Hepatocyte (in vitro differentiated cells): ENCODE data around the gene CASP4. TPM values are rescaled to one million over a fixed set of nuclear protein-coding genes. Genes with fewer than 3 reads are reported as not detected.

ENCODE experiments used
- DNase-seq: peaks from one replicate; pipeline ENCODE4 v3.0.0-alpha.2; 2016; ENCODE audit warnings: low spot score
- H2AFZ ChIP-seq: fragments of 200-600 bp; sonication (generic); 2 replicates; pipeline ENCODE4 v1.6.0; 2016; ENCODE audit warnings: antibody characterized with exemption, mild to moderate bottlenecking
- H3K27ac ChIP-seq: fragments of 200-600 bp; sonication (generic); 2 replicates; pipeline ENCODE4 v1.5.1; 2016; ENCODE audit warnings: mild to moderate bottlenecking
- H3K27me3 ChIP-seq: fragments of 200-600 bp; sonication (generic); 2 replicates; pipeline ENCODE4 v1.6.1; 2016
- H3K36me3 ChIP-seq: fragments of 200-600 bp; sonication (generic); replicated peaks from 2 replicates; pipeline ENCODE4 v1.5.1; 2016; ENCODE audit warnings: low read depth; ENCODE audit not compliant: insufficient read depth
- H3K4me1 ChIP-seq: fragments of 200-600 bp; sonication (generic); 2 replicates; pipeline ENCODE4 v1.5.1; 2016; ENCODE audit warnings: mild to moderate bottlenecking, moderate library complexity; ENCODE audit not compliant: insufficient read depth
- H3K4me2 ChIP-seq: fragments of 200-600 bp; sonication (generic); 2 replicates; pipeline ENCODE4 v1.6.0; 2016
- H3K4me3 ChIP-seq: fragments of 200-600 bp; sonication (generic); 2 replicates; pipeline ENCODE4 v1.5.1; 2016; ENCODE audit warnings: mild to moderate bottlenecking
- H3K79me2 ChIP-seq: fragments of 200-600 bp; sonication (generic); 2 replicates; pipeline ENCODE4 v1.6.0; 2017; ENCODE audit warnings: mild to moderate bottlenecking
- H3K9me2 ChIP-seq: fragments of 200-600 bp; sonication (generic); replicated peaks from 2 replicates; pipeline ENCODE4 v1.6.0; 2017; ENCODE audit warnings: mild to moderate bottlenecking; ENCODE audit not compliant: insufficient read depth
- H3K9me3 ChIP-seq: fragments of 200-600 bp; sonication (generic); 2 replicates; pipeline ENCODE4 v1.5.1; 2016; ENCODE audit warnings: low read depth, mild to moderate bottlenecking
- H4K20me1 ChIP-seq: fragments of 200-600 bp; sonication (generic); 2 replicates; pipeline ENCODE4 v1.6.0; 2016; ENCODE audit warnings: mild to moderate bottlenecking; ENCODE audit not compliant: insufficient read depth, poor library complexity, severe bottlenecking
- EZH2 ChIP-seq: fragments of 200-600 bp; sonication (generic); IDR thresholded peaks from 2 replicates; pipeline ENCODE4 v1.6.1; 2016; ENCODE audit warnings: antibody characterized with exemption, mild to moderate bottlenecking, borderline replicate concordance
- EZH2phosphoT487 ChIP-seq: fragments of 200-600 bp; sonication (generic); IDR thresholded peaks from one replicate; pipeline ENCODE4 v1.6.1; 2018; ENCODE audit warnings: antibody characterized with exemption, mild to moderate bottlenecking, low read depth, moderate library complexity; ENCODE audit not compliant: unreplicated experiment, severe bottlenecking
- WGBS: methylation state at CpG from one replicate; pipeline ENCODE4 v1.1.6; 2016; ENCODE audit warnings: low lambda C conversion rate; ENCODE audit errors: missing lambda C conversion rate; 5-methylcytosine and 5-hydroxymethylcytosine counted together
- polyA plus RNA-seq: library from polyadenylated mRNA; unstranded; fragments of >200 nt; fragmentation: Nextera tagmentation; extraction: Ambion mirVana; gene quantifications from 2 replicates; pipeline ENCODE4 v1.2.1, GENCODE V29; 2016
- total RNA-seq: library from RNA; depleted of rRNA; stranded (reverse); fragments of >200 nt; gene quantifications from 2 replicates; pipeline ENCODE4 v1.2.3, GENCODE V29; 2014
- TF ChIP-seq, protein P1 (sequence below): fragments of 200-600 bp; sonication (generic); IDR thresholded peaks from 2 replicates; pipeline ENCODE4 v1.5.1; 2016; ENCODE audit warnings: antibody characterized with exemption, mild to moderate bottlenecking; ENCODE audit not compliant: poor library complexity

Gene CASP4
- total and polyA plus RNA-seq, 2 experiments from 2014 or later, result 15.8 to 56.1 TPM

DNA sequence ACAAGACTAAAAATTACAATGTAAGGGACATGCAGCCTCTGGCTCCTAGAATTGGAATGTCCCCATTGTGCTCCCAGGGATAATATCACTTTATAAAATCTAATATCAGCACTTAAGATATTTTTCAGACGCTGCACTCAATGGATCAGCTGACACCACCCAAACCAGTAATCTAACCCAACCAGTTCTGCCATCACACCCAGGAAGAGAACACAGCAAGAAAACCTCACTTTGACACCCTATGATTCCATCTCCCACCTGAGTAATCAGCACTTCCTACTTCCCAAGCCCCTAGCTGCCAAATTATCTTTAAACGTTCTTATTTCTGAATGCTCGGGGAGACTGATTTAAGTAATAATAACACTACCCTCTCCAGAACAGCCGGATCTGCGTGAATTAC lies 2.6 kb downstream of the CASP4 start:
- DNase-seq, result no peak
- Histone ChIP-seq H2AFZ (no peak overlapping the region), H3K4me3 (no peak overlapping the region), H3K27ac (no peak overlapping the region), H3K9me2 (no peaks in the 10 kb centered on the region), H3K9me3 (no peaks in the 10 kb centered on the region), H3K4me1 (peaks cover 5% of the 10 kb centered on the region), H3K4me2 (no peak overlapping the region), H3K27me3 (no peaks in the 10 kb centered on the region), H4K20me1 (no peaks in the 10 kb centered on the region), H3K36me3 (no peaks in the 10 kb centered on the region), H3K79me2 (peaks cover 6% of the 10 kb centered on the region)
- 92% methylated on average over 5 of the region's 5 CpGs for WGBS
- TF ChIP-seq, protein P1, sequence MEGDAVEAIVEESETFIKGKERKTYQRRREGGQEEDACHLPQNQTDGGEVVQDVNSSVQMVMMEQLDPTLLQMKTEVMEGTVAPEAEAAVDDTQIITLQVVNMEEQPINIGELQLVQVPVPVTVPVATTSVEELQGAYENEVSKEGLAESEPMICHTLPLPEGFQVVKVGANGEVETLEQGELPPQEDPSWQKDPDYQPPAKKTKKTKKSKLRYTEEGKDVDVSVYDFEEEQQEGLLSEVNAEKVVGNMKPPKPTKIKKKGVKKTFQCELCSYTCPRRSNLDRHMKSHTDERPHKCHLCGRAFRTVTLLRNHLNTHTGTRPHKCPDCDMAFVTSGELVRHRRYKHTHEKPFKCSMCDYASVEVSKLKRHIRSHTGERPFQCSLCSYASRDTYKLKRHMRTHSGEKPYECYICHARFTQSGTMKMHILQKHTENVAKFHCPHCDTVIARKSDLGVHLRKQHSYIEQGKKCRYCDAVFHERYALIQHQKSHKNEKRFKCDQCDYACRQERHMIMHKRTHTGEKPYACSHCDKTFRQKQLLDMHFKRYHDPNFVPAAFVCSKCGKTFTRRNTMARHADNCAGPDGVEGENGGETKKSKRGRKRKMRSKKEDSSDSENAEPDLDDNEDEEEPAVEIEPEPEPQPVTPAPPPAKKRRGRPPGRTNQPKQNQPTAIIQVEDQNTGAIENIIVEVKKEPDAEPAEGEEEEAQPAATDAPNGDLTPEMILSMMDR, result no peak
- no peak for TF ChIP-seq EZH2phosphoT487
- no peak for TF ChIP-seq EZH2

DNA sequence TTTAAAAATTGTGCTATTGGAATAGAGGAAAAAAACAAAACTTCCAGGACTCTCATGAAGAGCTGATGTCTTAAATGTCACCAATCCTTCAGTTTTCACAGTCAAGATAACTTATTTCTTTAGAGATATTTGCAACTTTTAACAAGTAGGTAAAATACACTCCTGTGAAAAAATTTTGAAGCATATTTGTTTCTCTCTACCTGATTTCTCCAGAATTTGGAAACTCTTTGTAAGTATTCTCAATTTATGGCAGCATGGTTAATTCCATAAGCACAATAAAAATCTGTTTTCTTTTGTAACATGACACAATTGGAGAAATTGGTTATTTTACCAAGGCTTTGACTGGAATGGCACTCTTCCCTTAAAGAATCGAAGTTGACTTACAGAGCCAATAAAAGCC lies 4.1 kb downstream of the CASP4 start:
- no peaks in the 10 kb centered on the region for H3K36me3 ChIP-seq
- no peak for DNase-seq
- 93% methylated on average over 1 of the region's 1 CpG for WGBS
- no peaks in the 10 kb centered on the region for H3K9me3 ChIP-seq
- no peak overlapping the region for H3K4me2 ChIP-seq
- H3K9me2 ChIP-seq, result no peaks in the 10 kb centered on the region
- peaks cover 6% of the 10 kb centered on the region for H3K79me2 ChIP-seq
- peaks cover 5% of the 10 kb centered on the region for H3K4me1 ChIP-seq
- TF ChIP-seq EZH2, result no peak
- no peak for TF ChIP-seq EZH2phosphoT487
- TF ChIP-seq, protein P1, result no peak
- H4K20me1 ChIP-seq, result no peaks in the 10 kb centered on the region
- H3K27me3 ChIP-seq, result no peaks in the 10 kb centered on the region
- no peak overlapping the region for H2AFZ ChIP-seq
- no peak overlapping the region for H3K4me3 ChIP-seq
- H3K27ac ChIP-seq, result no peak overlapping the region

DNA sequence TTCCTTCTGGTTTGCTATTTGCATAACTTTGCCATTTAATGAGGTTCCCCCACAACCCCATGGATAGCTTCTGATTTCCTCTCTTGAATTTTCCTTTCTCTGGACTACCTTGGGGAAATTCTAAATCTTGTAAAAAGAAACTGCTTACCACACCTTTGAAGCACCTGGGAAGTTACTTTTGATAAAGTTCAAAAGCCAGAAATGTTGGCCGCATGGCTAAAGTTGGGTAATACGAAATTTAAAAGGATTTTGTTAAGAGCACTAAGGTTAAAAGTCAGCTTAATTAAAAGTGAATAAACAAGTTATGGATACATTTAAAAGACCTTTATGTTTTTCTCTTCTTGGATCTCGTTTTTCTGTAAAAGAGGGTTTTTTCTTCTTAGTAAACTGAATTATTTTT lies 5.5 kb downstream of the CASP4 start:
- no peaks in the 10 kb centered on the region for H3K9me3 ChIP-seq
- H3K4me1 ChIP-seq, result peaks cover 5% of the 10 kb centered on the region
- H2AFZ ChIP-seq, result no peak overlapping the region
- H3K27ac ChIP-seq, result no peak overlapping the region
- H3K4me2 ChIP-seq, result no peak overlapping the region
- no peaks in the 10 kb centered on the region for H3K36me3 ChIP-seq
- no peak overlapping the region for H3K4me3 ChIP-seq
- H3K9me2 ChIP-seq, result no peaks in the 10 kb centered on the region
- TF ChIP-seq, protein P1, result no peak
- TF ChIP-seq EZH2phosphoT487, result no peak
- TF ChIP-seq EZH2, result no peak
- no peaks in the 10 kb centered on the region for H4K20me1 ChIP-seq
- H3K27me3 ChIP-seq, result no peaks in the 10 kb centered on the region
- H3K79me2 ChIP-seq, result peaks cover 6% of the 10 kb centered on the region
- 89% methylated on average over 3 of the region's 3 CpGs for WGBS
- no peak for DNase-seq

DNA sequence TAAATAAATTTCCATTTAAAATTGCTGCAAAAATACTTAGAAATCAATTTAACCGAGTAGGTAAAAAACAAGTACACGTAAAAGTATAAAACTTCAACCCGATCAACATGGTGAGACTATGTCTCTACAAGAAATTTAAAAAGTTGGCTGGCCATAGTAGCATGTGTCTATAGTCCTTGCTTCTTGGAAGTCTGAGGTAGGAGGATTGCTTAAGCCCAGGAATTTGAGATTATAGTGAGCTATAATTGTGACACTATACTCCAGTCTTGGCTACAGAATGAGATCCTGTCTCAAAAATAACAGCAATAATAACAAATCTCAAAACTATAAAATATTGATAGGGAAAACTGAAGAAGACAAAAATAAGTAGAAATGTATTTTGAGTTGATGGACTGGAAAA lies 11.1 kb downstream of the CASP4 start:
- Histone ChIP-seq H3K27ac (no peak overlapping the region), H3K36me3 (no peaks in the 10 kb centered on the region), H3K4me3 (no peak overlapping the region), H3K9me3 (no peaks in the 10 kb centered on the region), H3K4me1 (no peaks in the 10 kb centered on the region), H3K27me3 (no peaks in the 10 kb centered on the region), H3K79me2 (no peaks in the 10 kb centered on the region), H4K20me1 (no peaks in the 10 kb centered on the region), H3K4me2 (no peak overlapping the region), H2AFZ (no peak overlapping the region), H3K9me2 (no peaks in the 10 kb centered on the region)
- TF ChIP-seq EZH2phosphoT487 (no peak), EZH2 (no peak)
- TF ChIP-seq, protein P1, result no peak
- WGBS, result 75% methylated on average over 3 of the region's 3 CpGs
- DNase-seq, result no peak
